Suprapubic skin (tissue), 4 donors: ENCODE data around the gene NRXN3. TPM values are rescaled to one million over a fixed set of nuclear protein-coding genes. Genes with fewer than 3 reads are reported as not detected.

Experiments used
- DNase-seq, 2 donors: peaks; one replicate each; pipeline ENCODE4 v3.0.0-alpha.2; 2019; ENCODE audit warnings: low spot score in 2 of 2
- H3K27ac ChIP-seq: fragments of 200-600 bp; sonication (generic); one replicate; pipeline ENCODE4 v1.5.1; 2019
- H3K27me3 ChIP-seq: fragments of 200-600 bp; sonication (generic); one replicate; pipeline ENCODE4 v1.5.1; 2019
- H3K36me3 ChIP-seq: fragments of 200-600 bp; sonication (generic); one replicate; pipeline ENCODE4 v1.5.1; 2019
- H3K4me1 ChIP-seq: fragments of 200-600 bp; sonication (generic); one replicate; pipeline ENCODE4 v1.5.1; 2019
- H3K4me3 ChIP-seq: fragments of 200-600 bp; sonication (generic); one replicate; pipeline ENCODE4 v1.5.1; 2019; ENCODE audit warnings: mild to moderate bottlenecking
- H3K9me3 ChIP-seq: fragments of 200-600 bp; sonication (generic); one replicate; pipeline ENCODE4 v1.5.1; 2019
- CTCF ChIP-seq, 2 donors: fragments of 200-600 bp in 1 of 2; fragments of 450-650 bp in 1 of 2; sonication (generic) in 1 of 2; IDR thresholded peaks; one replicate each; pipeline ENCODE4 v1.5.1; 2016 to 2019; ENCODE audit warnings: antibody characterized with exemption in 2 of 2, mild to moderate bottlenecking in 1 of 2, moderate library complexity in 1 of 2
- EP300 ChIP-seq: sonication (generic); formaldehyde crosslinking; IDR thresholded peaks from one replicate; pipeline ENCODE4 v1.6.1; 2017; ENCODE audit warnings: antibody characterized with exemption
- POLR2A ChIP-seq, 2 donors: fragments of 450-650 bp; IDR thresholded peaks; one replicate each; pipeline ENCODE4 v1.6.1; 2017; ENCODE audit warnings: antibody characterized with exemption in 2 of 2, mild to moderate bottlenecking in 2 of 2, moderate library complexity in 2 of 2
- POLR2AphosphoS5 ChIP-seq, 3 donors: sonication (generic); formaldehyde crosslinking; IDR thresholded peaks; one replicate each; pipeline ENCODE4 v1.6.1; 2017; ENCODE audit warnings: antibody characterized with exemption in 3 of 3
- WGBS: methylation state at CpG from one replicate; pipeline ENCODE4 v1.1.5; 2018; 5-methylcytosine and 5-hydroxymethylcytosine counted together
- total RNA-seq, 4 donors: library from RNA; depleted of rRNA; stranded (reverse); fragments of >200 nt; gene quantifications; one replicate each; pipeline ENCODE4 v1.1.0, GENCODE V29; 2016

Gene NRXN3
- total RNA-seq, 4 donors from 2014 or later, result 0.79 to 4.3 (median 3.3) TPM

- H3K4me3 ChIP-seq, result no peak overlapping the region
- 38% methylated on average over 1 of the region's 1 CpG for WGBS
- H3K9me3 ChIP-seq, result no peaks in the 10 kb centered on the region
- no peak overlapping the region for H3K27ac ChIP-seq
- H3K27me3 ChIP-seq, result no peaks in the 10 kb centered on the region
- no peaks in the 10 kb centered on the region for H3K36me3 ChIP-seq
- no peak for TF ChIP-seq POLR2A (IDR thresholded peaks at IDR 0.05)
- no peak for TF ChIP-seq EP300
- TF ChIP-seq POLR2AphosphoS5 (IDR thresholded peaks at IDR 0.05), result no peak
- TF ChIP-seq CTCF (IDR thresholded peaks at IDR 0.05), result no peak
- no peak for DNase-seq
- no peaks in the 10 kb centered on the region for H3K4me1 ChIP-seq
Observed at GRCh38 chr14:78664841-78665240, 494.7 kb downstream of the NRXN3 start.

GRCh38 chr14:78666336-78667056, 496.3 kb downstream of the NRXN3 start:
- no peaks in the 10 kb centered on the region for H3K36me3 ChIP-seq
- no peak for DNase-seq
- no peak overlapping the region for H3K27ac ChIP-seq
- H3K27me3 ChIP-seq, result no peaks in the 10 kb centered on the region
- no peaks in the 10 kb centered on the region for H3K9me3 ChIP-seq
- WGBS, result 71% methylated on average over 5 of the region's 5 CpGs
- H3K4me3 ChIP-seq, result no peak overlapping the region
- TF ChIP-seq POLR2AphosphoS5 (IDR thresholded peaks at IDR 0.05) (no peak), CTCF (IDR thresholded peaks at IDR 0.05) (no peak), EP300 (no peak), POLR2A (IDR thresholded peaks at IDR 0.05) (no peak)
- H3K4me1 ChIP-seq, result no peaks in the 10 kb centered on the region

GRCh38 chr14:78667141-78667540, 497.0 kb downstream of the NRXN3 start:
- Histone ChIP-seq H3K27me3 (no peaks in the 10 kb centered on the region), H3K36me3 (no peaks in the 10 kb centered on the region), H3K9me3 (no peaks in the 10 kb centered on the region), H3K4me1 (no peaks in the 10 kb centered on the region), H3K4me3 (no peak overlapping the region), H3K27ac (no peak overlapping the region)
- no peak for TF ChIP-seq CTCF (IDR thresholded peaks at IDR 0.05)
- TF ChIP-seq POLR2A (IDR thresholded peaks at IDR 0.05), result no peak
- TF ChIP-seq POLR2AphosphoS5 (IDR thresholded peaks at IDR 0.05), result no peak
- TF ChIP-seq EP300, result no peak
- 64% methylated on average over 1 of the region's 1 CpG for WGBS
- no peak for DNase-seq

GRCh38 chr14:78673845-78674244, 503.7 kb downstream of the NRXN3 start:
- no peak for DNase-seq
- WGBS, result 82% methylated on average over 3 of the region's 3 CpGs
- H3K4me1 ChIP-seq, result no peaks in the 10 kb centered on the region
- no peak for TF ChIP-seq POLR2A (IDR thresholded peaks at IDR 0.05)
- TF ChIP-seq POLR2AphosphoS5 (IDR thresholded peaks at IDR 0.05), result no peak
- no peak for TF ChIP-seq EP300
- TF ChIP-seq CTCF (IDR thresholded peaks at IDR 0.05), result no peak
- H3K27me3 ChIP-seq, result no peaks in the 10 kb centered on the region
- no peak overlapping the region for H3K27ac ChIP-seq
- no peaks in the 10 kb centered on the region for H3K36me3 ChIP-seq
- no peak overlapping the region for H3K4me3 ChIP-seq
- no peaks in the 10 kb centered on the region for H3K9me3 ChIP-seq

GRCh38 chr14:78674820-78675219, 504.6 kb downstream of the NRXN3 start:
- H3K9me3 ChIP-seq, result no peaks in the 10 kb centered on the region
- TF ChIP-seq POLR2A (IDR thresholded peaks at IDR 0.05), result no peak
- no peak for TF ChIP-seq EP300
- TF ChIP-seq POLR2AphosphoS5 (IDR thresholded peaks at IDR 0.05), result no peak
- no peak for TF ChIP-seq CTCF (IDR thresholded peaks at IDR 0.05)
- H3K4me1 ChIP-seq, result no peaks in the 10 kb centered on the region
- H3K27ac ChIP-seq, result no peak overlapping the region
- DNase-seq, result no peak
- H3K27me3 ChIP-seq, result no peaks in the 10 kb centered on the region
- H3K4me3 ChIP-seq, result no peak overlapping the region
- H3K36me3 ChIP-seq, result no peaks in the 10 kb centered on the region
